ENCODE results near the gene GFER.
A peak's percentile ranks its signal among the peaks of the same experiment; 100 is the strongest.

GFER gene

DNA sequence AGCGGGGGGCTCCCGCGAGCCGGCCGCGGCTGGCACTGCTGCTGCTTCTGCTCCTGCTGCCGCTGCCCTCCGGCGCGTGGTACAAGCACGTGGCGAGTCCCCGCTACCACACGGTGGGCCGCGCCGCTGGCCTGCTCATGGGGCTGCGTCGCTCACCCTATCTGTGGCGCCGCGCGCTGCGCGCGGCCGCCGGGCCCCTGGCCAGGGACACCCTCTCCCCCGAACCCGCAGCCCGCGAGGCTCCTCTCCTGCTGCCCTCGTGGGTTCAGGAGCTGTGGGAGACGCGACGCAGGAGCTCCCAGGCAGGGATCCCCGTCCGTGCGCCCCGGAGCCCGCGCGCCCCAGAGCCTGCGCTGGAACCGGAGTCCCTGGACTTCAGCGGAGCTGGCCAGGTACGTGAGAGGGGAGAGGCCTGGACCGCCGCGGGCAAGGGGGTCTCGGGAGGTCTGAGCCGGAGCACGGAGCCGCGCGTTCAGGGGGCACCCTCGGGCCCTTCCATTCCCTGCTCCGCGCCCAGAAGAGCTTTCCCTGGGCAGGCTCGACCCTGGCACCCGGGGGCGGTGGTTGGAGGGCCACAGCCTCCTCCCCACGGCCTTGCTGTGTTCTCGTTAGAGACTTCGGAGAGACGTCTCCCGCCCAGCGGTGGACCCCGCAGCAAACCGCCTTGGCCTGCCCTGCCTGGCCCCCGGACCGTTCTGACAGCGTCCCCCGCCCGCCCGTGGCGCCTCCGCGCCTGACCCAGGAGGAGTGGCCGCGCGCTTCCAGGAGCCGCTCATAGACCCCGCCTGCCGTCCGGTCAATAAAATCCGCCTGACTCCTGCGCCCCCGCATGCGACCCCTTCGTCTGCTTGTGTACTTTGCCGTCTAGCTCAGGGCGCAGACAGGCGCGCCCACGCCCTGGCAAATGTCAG is 36.2 kb downstream of the GFER start:
- TF ChIP-seq POLR2A (IDR thresholded peaks at IDR 0.05; ENCODE audit: low read length): no peak
- no peak for DNase-seq

DNA sequence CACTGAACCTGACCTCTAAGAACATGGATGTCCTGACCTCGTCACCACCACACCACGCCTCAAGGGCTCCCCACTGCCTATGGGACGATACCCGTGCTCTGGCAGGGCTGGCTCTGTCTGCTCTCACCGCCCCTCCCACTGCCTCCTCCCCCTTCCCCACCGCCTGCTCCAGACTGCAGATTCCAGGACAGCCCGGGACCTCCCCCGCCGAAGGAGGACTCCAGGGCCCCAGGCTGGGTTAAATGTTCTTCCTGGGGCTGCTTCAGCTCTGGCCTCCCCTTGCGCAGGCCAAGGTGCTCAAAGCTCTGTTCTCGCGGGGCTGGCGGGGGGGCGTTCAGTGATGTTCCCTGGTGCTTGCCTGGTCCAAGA is 38.7 kb downstream of the GFER start:
- TF ChIP-seq GATA1 (IDR thresholded peaks at IDR 0.05; ENCODE audit: low read depth, low read length): no peak
- TF ChIP-seq POLR2A (IDR thresholded peaks at IDR 0.05; ENCODE audit: low read length): no peak
- peak in 1 of 2 experiments; percentile 49 for DNase-seq

DNA sequence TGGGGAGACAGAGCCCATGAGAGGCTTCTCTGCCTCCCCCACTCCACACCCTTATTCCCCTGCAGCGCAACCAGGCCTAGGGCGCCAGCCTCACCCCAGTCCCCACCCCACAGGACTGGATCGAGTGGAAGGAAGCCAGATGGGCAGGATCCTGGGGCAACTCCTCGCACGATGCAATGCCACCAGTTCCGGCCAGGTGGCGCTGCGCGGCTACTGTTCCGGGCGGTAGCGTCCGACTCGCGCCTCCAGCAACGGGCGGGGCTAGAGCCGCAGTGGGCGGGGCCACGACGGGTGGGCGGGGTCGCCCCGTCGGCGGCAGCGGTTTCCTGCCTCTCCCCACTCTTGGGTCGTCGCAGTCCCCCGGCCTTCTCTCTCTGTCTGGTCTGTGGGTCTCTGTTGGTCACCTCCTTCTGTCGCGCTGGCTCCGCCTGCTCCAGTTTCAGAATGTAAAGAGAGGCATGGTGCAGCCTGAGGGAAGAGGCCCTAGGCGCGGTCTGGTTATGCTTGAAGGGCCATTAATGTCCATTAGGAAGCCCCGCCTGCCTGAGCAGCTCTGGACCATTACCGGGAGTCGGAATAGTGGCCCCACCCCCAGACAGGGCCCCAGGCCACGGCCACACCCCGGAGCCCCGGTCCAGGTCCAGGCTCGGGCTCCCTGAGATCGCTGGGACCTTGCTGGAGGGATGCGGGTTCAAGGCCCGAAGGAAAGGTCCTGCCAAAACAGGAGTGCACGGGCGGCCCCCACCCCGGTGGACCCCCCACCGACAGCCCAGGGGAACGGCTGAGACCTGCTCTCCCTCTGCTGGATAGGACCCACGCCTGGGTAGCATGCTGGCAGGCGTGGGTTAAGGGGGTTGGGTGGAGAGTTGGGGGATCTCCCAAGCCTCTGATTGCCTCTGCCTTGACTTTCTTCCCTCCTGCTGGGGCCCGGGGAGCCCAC is 39.4 kb downstream of the GFER start:
- DNase-seq: peak; percentile 88 to 95

DNA sequence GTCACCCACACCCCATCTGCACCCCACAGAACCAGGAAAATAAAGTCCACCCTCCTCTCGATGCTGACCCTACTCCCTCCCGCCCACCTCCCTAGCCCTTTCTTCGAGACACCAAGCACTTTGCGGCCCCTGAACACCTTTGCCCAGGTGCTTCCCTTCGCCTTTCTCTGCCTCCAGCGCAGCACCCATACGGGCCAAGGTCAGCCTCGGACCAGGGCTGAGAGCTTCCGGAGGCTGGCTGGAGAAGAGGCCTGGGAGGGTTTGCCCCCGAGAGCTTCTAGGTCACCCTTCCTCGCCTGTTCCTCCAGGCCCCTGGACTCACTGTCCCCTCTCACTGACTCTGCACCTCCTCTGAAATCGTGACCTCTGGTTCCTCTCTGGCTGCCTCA is 40.0 kb downstream of the GFER start:
- DNase-seq: no peak
- TF ChIP-seq GATA1 (IDR thresholded peaks at IDR 0.05; ENCODE audit: low read depth, low read length) (no peak), POLR2A (IDR thresholded peaks at IDR 0.05; ENCODE audit: low read length) (no peak)

More for the DNA sequence above, 39.4 kb downstream of the GFER start:
- TF ChIP-seq GATA1 (IDR thresholded peaks at IDR 0.05; ENCODE audit: low read depth, low read length): no peak

DNA sequence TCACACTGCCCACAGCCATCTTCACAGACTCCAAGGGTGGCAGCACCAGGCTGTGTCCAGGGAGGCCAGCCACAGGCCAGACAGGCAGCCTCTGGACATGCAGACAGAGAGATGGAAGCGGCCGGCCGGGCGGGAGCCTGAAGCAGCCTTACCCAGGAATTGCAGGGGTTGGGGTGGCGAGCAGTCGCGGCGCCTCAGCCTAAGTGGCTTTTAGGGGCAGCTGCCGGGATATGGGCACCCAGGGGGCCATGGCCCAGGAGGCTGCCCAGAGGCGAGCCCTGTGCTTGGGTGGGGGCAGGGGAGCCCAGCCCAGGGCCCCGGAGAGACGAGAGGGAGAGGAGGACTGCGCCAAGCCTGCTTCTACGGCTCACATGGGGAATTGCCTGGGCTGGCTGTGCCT is 41.3 kb downstream of the GFER start:
- TF ChIP-seq POLR2A (IDR thresholded peaks at IDR 0.05; ENCODE audit: low read length): no peak
- no peak for TF ChIP-seq GATA1 (IDR thresholded peaks at IDR 0.05; ENCODE audit: low read depth, low read length)
- DNase-seq: no peak

DNA sequence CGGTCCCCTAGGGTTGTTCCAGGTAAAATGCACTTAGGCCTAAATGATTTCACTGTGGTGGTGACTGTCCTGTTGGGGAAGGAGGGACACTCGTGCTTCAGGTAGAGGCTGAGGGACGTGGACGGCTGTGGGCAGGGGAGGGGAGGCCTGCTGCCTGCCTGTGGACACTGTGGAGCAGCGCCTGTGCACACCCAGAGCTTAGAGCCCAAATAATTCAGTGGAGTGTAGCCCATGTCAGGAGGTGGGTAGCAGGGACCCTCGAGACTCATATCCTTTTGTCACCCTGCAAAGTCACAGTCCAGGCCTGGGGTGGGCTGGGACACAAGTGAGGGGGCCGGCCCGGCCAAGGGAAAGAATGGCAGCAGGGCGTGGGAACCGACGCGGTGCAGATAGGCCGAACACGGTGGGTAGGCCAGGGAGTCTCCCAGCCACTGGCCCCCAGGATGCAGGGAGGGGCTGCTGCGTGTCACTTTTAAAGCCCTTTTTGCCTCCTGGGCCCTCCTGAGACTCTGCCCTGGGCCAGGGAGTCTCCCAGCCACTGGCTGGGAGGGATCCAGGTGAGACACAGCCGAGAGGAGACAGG is 42.0 kb downstream of the GFER start:
- TF ChIP-seq GATA1 (IDR thresholded peaks at IDR 0.05; ENCODE audit: low read depth, low read length): no peak
- TF ChIP-seq POLR2A (IDR thresholded peaks at IDR 0.05; ENCODE audit: low read length): no peak
- DNase-seq: no peak

- no peak for TF ChIP-seq GATA1 (IDR thresholded peaks at IDR 0.05; ENCODE audit: low read depth, low read length)
- TF ChIP-seq POLR2A (IDR thresholded peaks at IDR 0.05; ENCODE audit: low read length): no peak
- peak in 1 of 2 experiments; percentile 35 for DNase-seq
These were observed 42.5 kb downstream of the GFER start, which contains the start of gene NHERF2 for GRCh38 chr16:2026461-2027023. Gene NHERF2 (plus strand): TSS chr16:2026902. CDS start chr16:2027006, 104 bp downstream.

GRCh38 chr16:2027024-2028010 is 43.3 kb downstream of the GFER start:
- TF ChIP-seq POLR2A (IDR thresholded peaks at IDR 0.05; ENCODE audit: low read length) (no peak), GATA1 (IDR thresholded peaks at IDR 0.05; ENCODE audit: low read depth, low read length) (no peak)
- DNase-seq: no peak

DNA sequence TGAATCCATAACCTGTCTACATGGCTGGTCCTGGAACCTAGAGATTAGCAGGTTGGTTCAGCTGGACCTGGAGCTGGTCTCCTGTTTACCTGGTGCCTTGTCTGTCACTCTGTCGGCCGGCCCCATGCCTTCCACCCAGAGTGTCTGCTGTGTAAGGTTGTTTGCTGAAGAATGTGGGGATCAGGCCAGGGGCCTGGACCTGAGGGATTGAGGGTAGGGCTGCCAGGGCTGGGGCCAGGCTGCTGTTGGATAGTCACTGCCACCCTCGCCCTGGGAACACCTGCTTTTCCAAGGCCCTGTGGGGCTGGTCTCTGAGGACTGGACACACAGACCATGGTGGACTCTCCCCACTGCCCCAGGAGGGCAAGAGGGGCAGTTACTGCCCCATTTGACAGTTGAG is 44.2 kb downstream of the GFER start:
- TF ChIP-seq POLR2A (IDR thresholded peaks at IDR 0.05; ENCODE audit: low read length) (no peak), GATA1 (IDR thresholded peaks at IDR 0.05; ENCODE audit: low read depth, low read length) (no peak)
- no peak for DNase-seq

- no peak for DNase-seq
- TF ChIP-seq POLR2A (IDR thresholded peaks at IDR 0.05; ENCODE audit: low read length) (no peak), GATA1 (IDR thresholded peaks at IDR 0.05; ENCODE audit: low read depth, low read length) (no peak)
These were observed 44.7 kb downstream of the GFER start for GRCh38 chr16:2028620-2029220.

DNA sequence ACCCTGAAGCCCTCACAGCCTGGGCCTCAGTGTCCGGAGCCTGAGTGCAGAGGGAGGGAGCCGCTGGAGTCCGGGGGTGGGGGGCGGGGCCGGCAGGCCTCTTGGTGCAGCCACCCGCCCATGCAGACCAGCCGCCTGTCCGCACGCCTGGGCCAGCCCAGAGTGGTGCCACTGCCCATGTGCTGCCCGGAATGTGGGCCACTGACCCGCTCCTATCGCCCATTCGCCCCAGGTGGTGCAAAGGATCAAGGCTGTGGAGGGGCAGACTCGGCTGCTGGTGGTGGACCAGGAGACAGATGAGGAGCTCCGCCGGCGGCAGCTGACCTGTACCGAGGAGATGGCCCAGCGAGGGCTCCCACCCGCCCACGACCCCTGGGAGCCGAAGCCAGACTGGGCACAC is 45.4 kb downstream of the GFER start:
- TF ChIP-seq POLR2A (IDR thresholded peaks at IDR 0.05; ENCODE audit: low read length) (no peak), GATA1 (IDR thresholded peaks at IDR 0.05; ENCODE audit: low read depth, low read length) (no peak)
- DNase-seq: no peak

GRCh38 chr16:2030036-2030435 is 46.0 kb downstream of the GFER start:
- TF ChIP-seq GATA1 (IDR thresholded peaks at IDR 0.05; ENCODE audit: low read depth, low read length) (no peak), POLR2A (IDR thresholded peaks at IDR 0.05; ENCODE audit: low read length) (no peak)
- DNase-seq: no peak
